ENCODE measurements around the gene MAN2A1.

Gene MAN2A1

GRCh38 chr5:109833946-109834345, 144.2 kb downstream of the MAN2A1 start:
- TF ChIP-seq CTCF (IDR thresholded peaks at IDR 0.05; ENCODE audit: extremely low read depth, missing control alignments): no peak
- DNase-seq (ENCODE audit: low spot score): no peak

GRCh38 chr5:109836280-109836679, 146.6 kb downstream of the MAN2A1 start:
- no peak for DNase-seq (ENCODE audit: low spot score)

GRCh38 chr5:109837231-109837861, 147.6 kb downstream of the MAN2A1 start:
- no peak for TF ChIP-seq CTCF (IDR thresholded peaks at IDR 0.05; ENCODE audit: extremely low read depth, missing control alignments)
- DNase-seq (ENCODE audit: low spot score): no peak

More at GRCh38 chr5:109836280-109836679, 146.6 kb downstream of the MAN2A1 start:
- no peak for TF ChIP-seq CTCF (IDR thresholded peaks at IDR 0.05; ENCODE audit: extremely low read depth, missing control alignments)

- TF ChIP-seq CTCF (IDR thresholded peaks at IDR 0.05; ENCODE audit: extremely low read depth, missing control alignments): no peak
- DNase-seq (ENCODE audit: low spot score): no peak
Observed at GRCh38 chr5:109838157-109838556, 148.4 kb downstream of the MAN2A1 start.

- TF ChIP-seq CTCF (IDR thresholded peaks at IDR 0.05; ENCODE audit: extremely low read depth, missing control alignments): no peak
- DNase-seq (ENCODE audit: low spot score): no peak
Observed at GRCh38 chr5:109844148-109844547, 154.4 kb downstream of the MAN2A1 start.

- TF ChIP-seq CTCF (IDR thresholded peaks at IDR 0.05; ENCODE audit: extremely low read depth, missing control alignments): no peak
- DNase-seq (ENCODE audit: low spot score): no peak
Observed at GRCh38 chr5:109844695-109845094, 155.0 kb downstream of the MAN2A1 start.

- DNase-seq (ENCODE audit: low spot score): no peak
- no peak for TF ChIP-seq CTCF (IDR thresholded peaks at IDR 0.05; ENCODE audit: extremely low read depth, missing control alignments)
Observed at GRCh38 chr5:109848130-109848529, 158.4 kb downstream of the MAN2A1 start.

Data from GM20000 (cell line).